K562 (cell line): ENCODE results near the gene WDR91. TPM values are rescaled to one million over a fixed set of nuclear protein-coding genes. Genes with fewer than 3 reads are reported as not detected.
A peak's percentile ranks its signal among the peaks of the same experiment; 100 is the strongest.

ENCODE experiments used
- ATAC-seq: fragments of 200-7000 bp; cut with Tn5 transposase; 3 replicates; pipeline ENCODE4 v1.9.1; 2020; ENCODE audit warnings: moderate library complexity
- BruUV-seq: library from RNA; stranded (reverse); fragments of 400-500 nt; replicated peaks from 2 replicates; lab custom pipeline; 2021; lab: Mats Ljungman, UMichigan
- CTCF ChIA-PET: fragments of 300-600 bp; formaldehyde crosslinking; extraction: SDS; loops from one replicate; lab custom pipeline; 2021; ENCODE audit warnings: low intra/inter-chr PET ratio; lab: Yijun Ruan, JAX
- POLR2A ChIA-PET: fragments of 300-600, 350-650 bp; sonication (Branson Sonifier 250); formaldehyde crosslinking; extraction: SDS; loops from one replicate; lab custom pipeline; 2021; ENCODE audit warnings: antibody characterized with exemption, inconsistent platforms; lab: Yijun Ruan, JAX
- DNase-seq, 4 experiments: peaks; one replicate each; pipeline versions ENCODE4 v3.0.0 to v3.0.0-alpha.2; 2011 to 2018; ENCODE audit warnings: low spot score in 3 of 4, mixed read lengths in 3 of 4; ENCODE audit errors: extremely low read depth in 1 of 4
- FAIRE-seq: peaks from 2 replicates; lab custom pipeline; 2011; peaks lifted over from hg19 to GRCh38; lab: Jason Lieb, UNC
- H2AFZ ChIP-seq: 2 replicates; pipeline ENCODE4 v1.6.0; 2011; ENCODE audit warnings: low read depth, low read length, control low read depth, inconsistent platforms
- H3K27ac ChIP-seq: fragments of 200-600 bp; 3 replicates; pipeline ENCODE4 v1.8.0; 2011; ENCODE audit warnings: low read depth, mild to moderate bottlenecking, control low read depth, inconsistent platforms, low read length, moderate library complexity, mixed read lengths; ENCODE audit errors: extremely low read depth
- H3K27me3 ChIP-seq, 2 experiments: fragments of 300-600 bp in 1 of 2; 2 replicates in 1 of 2; 3 replicates in 1 of 2; pipeline versions ENCODE4 v1.6.0 to v1.8.0; 2011; ENCODE audit warnings: inconsistent platforms in 2 of 2, low read length in 2 of 2, mild to moderate bottlenecking in 1 of 2, mixed read lengths in 1 of 2, moderate library complexity in 1 of 2; ENCODE audit not compliant: control insufficient read depth in 2 of 2, insufficient read depth in 2 of 2
- H3K36me3 ChIP-seq: fragments of 300-600 bp; 3 replicates; pipeline ENCODE4 v1.8.0; 2011; ENCODE audit warnings: mild to moderate bottlenecking, low read length, inconsistent platforms; ENCODE audit not compliant: control insufficient read depth, insufficient read depth
- H3K4me1 ChIP-seq, 2 experiments: fragments of 200-600 bp in 1 of 2; replicated peaks in 1 of 2; 2 replicates in 1 of 2; 3 replicates in 1 of 2; pipeline versions ENCODE4 v1.5.1 to v1.8.0; 2011; ENCODE audit warnings: inconsistent platforms in 2 of 2, low read length in 2 of 2, mild to moderate bottlenecking in 1 of 2, mixed read lengths in 1 of 2, moderate library complexity in 1 of 2; ENCODE audit not compliant: control insufficient read depth in 2 of 2, insufficient read depth in 2 of 2
- H3K4me2 ChIP-seq: 2 replicates; pipeline ENCODE4 v1.6.1; 2011; ENCODE audit warnings: low read length, control low read depth, inconsistent platforms, mixed read lengths; ENCODE audit not compliant: insufficient read depth
- H3K4me3 ChIP-seq: fragments of 200-600 bp; sonication (generic), shearing (Covaris generic); 2 replicates; pipeline ENCODE4 v1.5.1; 2016; ENCODE audit warnings: control low read depth, inconsistent platforms
- H3K79me2 ChIP-seq: fragments of 200-600 bp; 3 replicates; pipeline ENCODE4 v1.8.0; 2011; ENCODE audit warnings: low read length, inconsistent platforms; ENCODE audit not compliant: control insufficient read depth, insufficient read depth
- H3K9ac ChIP-seq, 2 experiments: 2 replicates each; pipeline versions ENCODE4 v1.6.0 to v1.6.1; 2011; ENCODE audit warnings: low read depth in 2 of 2, low read length in 2 of 2, control low read depth in 1 of 2, inconsistent platforms in 1 of 2, mild to moderate bottlenecking in 1 of 2, mixed read lengths in 1 of 2; ENCODE audit not compliant: insufficient read depth in 1 of 2
- H3K9me1 ChIP-seq: one replicate; pipeline ENCODE4 v1.6.0; 2011; ENCODE audit warnings: inconsistent platforms, mild to moderate bottlenecking, low read length, moderate library complexity; ENCODE audit not compliant: control insufficient read depth, insufficient read depth
- H3K9me3 ChIP-seq: replicated peaks from 2 replicates; pipeline ENCODE4 v1.5.1; 2011; ENCODE audit warnings: low read depth, low read length, inconsistent platforms; ENCODE audit not compliant: control insufficient read depth, insufficient read depth
- H4K20me1 ChIP-seq: replicated peaks from 2 replicates; pipeline ENCODE4 v1.6.1; 2011; ENCODE audit warnings: low read length, inconsistent platforms, mixed read lengths; ENCODE audit not compliant: control insufficient read depth, insufficient read depth
- DEAF1 ChIP-seq: fragments of 450-650 bp; formaldehyde crosslinking; IDR thresholded peaks from 2 replicates; pipeline ENCODE4 v1.4.0; 2020; ENCODE audit warnings: mild to moderate bottlenecking, moderate library complexity
- JUND ChIP-seq, 2 experiments: IDR thresholded peaks; 2 replicates in 1 of 2; 3 replicates in 1 of 2; pipeline ENCODE4 v1.6.1; 2011; ENCODE audit warnings: borderline replicate concordance in 2 of 2, low read depth in 2 of 2, low read length in 2 of 2, improper control_type of control experiment in 1 of 2, missing biosample characterization in 1 of 2, missing genetic modification characterization in 1 of 2, missing genetic modification reagents in 1 of 2
- L3MBTL2 ChIP-seq: fragments of 450-650 bp; IDR thresholded peaks from 2 replicates; pipeline ENCODE4 v1.6.1; 2016; ENCODE audit warnings: mild to moderate bottlenecking, moderate library complexity
- NR2C1 ChIP-seq, 2 experiments: fragments of 450-650 bp; IDR thresholded peaks; 2 replicates each; pipeline ENCODE4 v1.6.1; 2017; ENCODE audit warnings: mild to moderate bottlenecking in 2 of 2, antibody characterized with exemption in 1 of 2, inconsistent platforms in 1 of 2, missing compliant biosample characterization in 1 of 2, missing genetic modification characterization in 1 of 2
- SAFB2 ChIP-seq: fragments of 200-400 bp; formaldehyde crosslinking; IDR thresholded peaks from 2 replicates; pipeline ENCODE4 v1.6.1; 2018; ENCODE audit warnings: borderline replicate concordance, low read length, low read depth, moderate library complexity; ENCODE audit not compliant: severe bottlenecking
- SRF ChIP-seq, 2 experiments: fragments of 250-450, 450-650 bp in 1 of 2; sonication (Bioruptor Pico) in 1 of 2; sonication (generic) in 1 of 2; formaldehyde crosslinking; IDR thresholded peaks; 2 replicates each; pipeline versions ENCODE4 v1.5.0 to v1.5.1; 2020 to 2022; ENCODE audit warnings: mild to moderate bottlenecking in 1 of 2, missing genetic modification reagents in 1 of 2
- ZC3H4 ChIP-seq: sonication (generic); formaldehyde crosslinking; IDR thresholded peaks from 2 replicates; pipeline ENCODE4 v1.9.0; 2021; ENCODE audit warnings: missing genetic modification reagents, borderline replicate concordance
- ZFPM2 ChIP-seq: fragments of 250-450 bp; sonication (Bioruptor Pico); IDR thresholded peaks from 2 replicates; pipeline ENCODE4 v1.5.1; 2022; ENCODE audit warnings: mild to moderate bottlenecking
- ZNF316 ChIP-seq: fragments of 450-650 bp; IDR thresholded peaks from 2 replicates; pipeline ENCODE4 v1.6.1; 2016
- ZNF41 ChIP-seq: fragments of 250-450 bp; sonication (Bioruptor Pico); conservative IDR thresholded peaks from 2 replicates; pipeline ENCODE4 v1.4.0; 2020; ENCODE audit warnings: mild to moderate bottlenecking
- WGBS: fragments of 100-300 bp; shearing (Covaris generic); methylation state at CpG from one replicate; pipeline ENCODE4 v1.1.6; 2016; ENCODE audit warnings: low coverage, mixed read lengths; ENCODE audit not compliant: insufficient coverage; ENCODE audit errors: missing lambda C conversion rate; 5-methylcytosine and 5-hydroxymethylcytosine counted together
- in situ Hi-C: fragments of 300-500 bp; cut with MboI; formaldehyde crosslinking; loops from 4 replicates; pipeline ENCODE4 v1.15.0; 2018; ENCODE audit warnings: inconsistent platforms, mixed read lengths
- intact Hi-C: fragments of 100-400 bp; cut with micrococcal nuclease; formaldehyde crosslinking; loops from 2 replicates; pipeline ENCODE4 v1.14.2; 2022
- polyA plus RNA-seq, 8 experiments: library from polyadenylated mRNA; depleted of rRNA in 4 of 8; stranded (reverse) in 5 of 8; unstranded in 3 of 8; fragments of >200 nt; fragmentation: Nextera tagmentation in 2 of 8; fragmentation: Illumina TruSeq in 1 of 8; extraction: Ambion mirVana in 2 of 8; extraction: Trizol in 1 of 8; gene quantifications; 2 replicates each; pipeline versions ENCODE4 v1.2.1 to v1.2.3, GENCODE V29; 2011 to 2014; ENCODE audit warnings: inconsistent platforms in 1 of 8, missing spikeins in 1 of 8
- total RNA-seq, 7 experiments: library from RNA; depleted of rRNA in 6 of 7; stranded (reverse); fragments of >200 nt in 6 of 7; fragmentation: Illumina TruSeq in 2 of 7; extraction: Trizol in 2 of 7; gene quantifications; 2 replicates each; pipeline versions ENCODE4 v1.2.1 to v1.2.3, GENCODE V29; 2011 to 2021; ENCODE audit warnings: low replicate concordance in 1 of 7
- TF ChIP-seq, protein P1 (sequence below): fragments of 450-650 bp; IDR thresholded peaks from 2 replicates; pipeline ENCODE4 v1.6.1; 2016; ENCODE audit warnings: missing biosample characterization, missing genetic modification characterization
- TF ChIP-seq, protein P2 (sequence below): fragments of 250-450 bp; sonication (Bioruptor Pico); IDR thresholded peaks from 2 replicates; pipeline ENCODE4 v1.5.0; 2021; ENCODE audit warnings: mild to moderate bottlenecking, moderate library complexity

WDR91 gene
- total and polyA plus RNA-seq, 9 of the 15 experiments (the other 6 are each of a cell fraction or from before 2014, with no cell fraction given), result 1.9 to 18.2 (median 9.8) TPM

DNA sequence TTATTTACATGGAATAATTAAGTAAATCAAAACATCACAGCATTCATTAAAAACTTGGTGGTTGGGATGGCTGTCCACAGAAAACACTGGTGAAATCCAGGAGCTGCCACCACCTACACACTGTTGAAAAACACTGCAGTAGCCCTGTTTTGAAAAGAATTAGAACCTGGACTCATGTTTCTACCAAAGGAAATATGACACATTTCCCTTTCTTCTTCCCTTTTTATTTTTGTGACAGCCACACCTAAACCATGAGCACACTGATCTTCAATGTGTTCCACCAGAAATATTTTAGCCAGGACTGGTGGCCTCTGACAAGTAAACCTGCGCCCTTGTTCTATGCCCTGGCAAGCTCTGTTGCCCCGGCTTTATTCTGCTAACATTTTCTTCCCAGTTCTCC, 60.2 kb downstream of the WDR91 start (continued):
- TF ChIP-seq DEAF1 (CRISPR knock-in tag), result no peak
- TF ChIP-seq SRF (CRISPR knock-in tag; IDR thresholded peaks at IDR 0.05), result no peak
- TF ChIP-seq SAFB2, result no peak

- BruUV-seq, result no TSS peak
- WGBS, result 16% methylated on average over 8 of the region's 8 CpGs
Measured at GRCh38 chr7:135150072-135150782, 61.1 kb downstream of the WDR91 start.

More at GRCh38 chr7:135150072-135150782, 61.1 kb downstream of the WDR91 start:
- peaks cover 0 to 11% of the 10 kb centered on the region in 2 experiments; a peak in 3 of 5 replicates for H3K4me1 ChIP-seq
- no peak overlapping the region for H3K9ac ChIP-seq
- in situ Hi-C loops (no loop called here), intact Hi-C loops (no loop called here)
- DNase-seq (no peak), FAIRE-seq (no peak), ATAC-seq (no peak)
- H2AFZ ChIP-seq, result no peak overlapping the region
- H3K4me2 ChIP-seq, result no peak overlapping the region
- TF ChIP-seq NR2C1 (IDR thresholded peaks at IDR 0.05), result no peak
- TF ChIP-seq NR2C1 (tag; IDR thresholded peaks at IDR 0.05), result no peak
- TF ChIP-seq, protein P1, sequence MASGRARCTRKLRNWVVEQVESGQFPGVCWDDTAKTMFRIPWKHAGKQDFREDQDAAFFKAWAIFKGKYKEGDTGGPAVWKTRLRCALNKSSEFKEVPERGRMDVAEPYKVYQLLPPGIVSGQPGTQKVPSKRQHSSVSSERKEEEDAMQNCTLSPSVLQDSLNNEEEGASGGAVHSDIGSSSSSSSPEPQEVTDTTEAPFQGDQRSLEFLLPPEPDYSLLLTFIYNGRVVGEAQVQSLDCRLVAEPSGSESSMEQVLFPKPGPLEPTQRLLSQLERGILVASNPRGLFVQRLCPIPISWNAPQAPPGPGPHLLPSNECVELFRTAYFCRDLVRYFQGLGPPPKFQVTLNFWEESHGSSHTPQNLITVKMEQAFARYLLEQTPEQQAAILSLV, result no peak
- TF ChIP-seq ZNF41 (CRISPR knock-in tag), result no peak
- TF ChIP-seq ZNF316, result peak; percentile 31; the same call in 1 of the 2 replicates
- TF ChIP-seq, protein P2, sequence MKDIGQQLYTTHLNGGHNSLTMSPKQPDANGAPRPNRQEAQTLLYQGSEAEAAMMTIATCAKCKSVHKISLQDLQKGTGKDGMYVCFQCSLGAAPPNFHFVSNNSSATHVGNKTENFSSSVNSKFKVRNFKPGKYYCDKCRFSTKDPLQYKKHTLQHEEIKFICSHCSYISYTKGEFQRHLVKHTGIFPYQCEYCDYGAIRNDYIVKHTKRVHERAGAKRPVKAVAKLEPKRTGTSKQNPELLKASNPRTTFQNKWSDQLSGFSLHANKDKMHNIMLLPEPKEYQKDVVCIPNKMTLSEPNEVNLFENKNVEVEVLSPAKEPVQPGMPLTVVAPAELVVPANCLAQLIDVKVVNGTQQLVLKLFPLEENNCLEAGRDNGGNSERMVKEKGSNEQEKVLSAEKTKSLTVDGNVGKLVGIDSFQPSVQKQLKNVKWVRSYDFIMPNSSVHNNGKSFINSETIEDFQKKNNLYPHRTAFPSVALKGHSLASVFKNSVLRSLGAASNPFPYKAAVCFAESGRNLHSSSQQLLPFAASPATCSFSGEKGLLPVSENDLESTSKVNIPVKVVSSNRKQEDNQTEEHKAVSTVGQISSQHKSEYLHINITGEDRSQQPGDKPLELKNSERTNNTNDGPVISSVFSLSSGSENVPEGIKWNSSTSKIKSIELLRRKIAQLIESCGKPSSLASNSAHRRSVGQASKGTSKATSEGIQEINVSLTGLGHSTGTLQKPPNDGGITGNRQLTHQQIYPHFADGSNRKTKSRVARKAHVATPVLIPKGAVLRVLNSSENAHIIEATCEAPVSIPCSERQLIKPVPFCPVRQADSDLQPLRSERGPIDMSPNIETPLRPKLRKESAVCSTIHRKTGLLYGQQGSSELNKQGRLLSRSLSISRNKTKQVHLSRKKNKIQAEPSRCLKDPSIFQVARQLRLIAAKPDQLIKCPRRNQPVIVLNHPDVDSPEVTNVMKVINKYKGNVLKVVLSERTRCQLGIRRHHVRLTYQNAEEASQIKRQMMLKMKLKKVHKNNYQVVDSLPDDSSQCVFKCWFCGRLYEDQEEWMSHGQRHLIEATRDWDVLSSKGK (CRISPR knock-in tag), result no peak
- TF ChIP-seq JUND (IDR thresholded peaks at IDR 0.05; ENCODE audit: borderline replicate concordance, low read depth, low read length), result no peak
- no peak for TF ChIP-seq JUND (tag; IDR thresholded peaks at IDR 0.05; ENCODE audit: borderline replicate concordance, low read depth, low read length)
- no peak for TF ChIP-seq ZC3H4 (CRISPR knock-in tag)
- no peak for TF ChIP-seq L3MBTL2
- TF ChIP-seq ZFPM2 (CRISPR knock-in tag), result no peak
- no peaks in the 10 kb centered on the region for H3K36me3 ChIP-seq
- H3K4me3 ChIP-seq, result no peak overlapping the region
- H3K79me2 ChIP-seq, result no peaks in the 10 kb centered on the region
- no peaks in the 10 kb centered on the region for H3K9me1 ChIP-seq
- ChIA-PET POLR2A (interaction anchor here (2.3 kb wide), 1 partner anchor 10 kb away, joined by 11 read pairs; no protein-coding TSS in a partner anchor), CTCF (no interaction called here)
- no peak overlapping the region for H3K27ac ChIP-seq
- H3K9me3 ChIP-seq, result no peaks in the 10 kb centered on the region; the same call in 1 of the 2 replicates
- H4K20me1 ChIP-seq, result no peaks in the 10 kb centered on the region
- no peaks in the 10 kb centered on the region for H3K27me3 ChIP-seq
